Mucosa of gallbladder (tissue), 1 donor: ENCODE results near the gene SLC25A13. TPM values are rescaled to one million over a fixed set of nuclear protein-coding genes. Genes with fewer than 3 reads are reported as not detected.
"Not testable (repeated sequence)": the region's sequence is repeated elsewhere in the genome, so short reads cannot be mapped to it uniquely, and the experiment has no call there.

ENCODE experiments used
- DNase-seq: peaks from one replicate; pipeline ENCODE4 v3.0.0-alpha.2; 2020; ENCODE audit warnings: low spot score
- total RNA-seq: library from RNA; stranded (reverse); gene quantifications from one replicate; pipeline ENCODE4 v1.2.1, GENCODE V29; 2021
- donor health status: DM: no; HTN: no; CAD: no.

SLC25A13 gene
- total RNA-seq, 1 donor from 2014 or later: 35.2 TPM

DNA sequence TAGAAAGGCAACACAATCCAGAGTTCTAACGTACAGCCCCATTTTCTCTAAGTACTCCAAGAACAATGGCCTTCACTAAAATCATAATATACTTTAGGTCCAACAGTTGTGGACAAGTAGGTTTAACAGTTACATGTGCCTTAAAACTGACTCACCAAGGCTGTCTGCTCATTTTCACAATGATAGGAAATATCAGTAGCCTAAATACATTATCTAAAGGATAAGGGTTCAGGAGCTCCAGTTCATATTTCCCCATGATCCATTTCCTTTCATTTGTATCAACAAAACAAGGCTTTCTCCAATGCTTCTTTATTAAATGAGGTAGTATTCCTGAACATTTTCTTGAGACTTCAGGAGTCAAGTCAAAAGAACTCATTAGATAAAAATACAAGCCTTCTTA, 164.0 kb downstream of the SLC25A13 start:
- no peak for DNase-seq

DNA sequence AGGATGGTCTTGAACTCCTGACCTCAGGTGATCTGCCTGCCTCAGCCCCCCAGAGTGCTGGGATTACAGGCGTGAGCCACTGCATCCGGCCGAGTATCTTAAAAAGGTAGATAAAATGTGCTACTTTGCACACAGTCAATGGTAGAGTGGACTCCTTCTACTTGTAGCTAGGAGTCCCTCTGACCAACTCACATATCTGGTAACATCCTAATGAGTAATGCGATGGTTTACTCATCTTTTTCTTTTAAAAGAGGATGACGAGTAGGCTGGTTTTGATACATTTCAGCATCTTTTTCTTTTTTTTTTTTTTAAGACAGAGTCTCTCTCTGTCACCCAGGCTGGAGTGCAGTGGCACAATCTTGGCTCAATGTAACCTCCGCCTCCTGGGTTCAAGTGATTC, 167.4 kb downstream of the SLC25A13 start:
- not testable (repeated sequence) for DNase-seq

DNA sequence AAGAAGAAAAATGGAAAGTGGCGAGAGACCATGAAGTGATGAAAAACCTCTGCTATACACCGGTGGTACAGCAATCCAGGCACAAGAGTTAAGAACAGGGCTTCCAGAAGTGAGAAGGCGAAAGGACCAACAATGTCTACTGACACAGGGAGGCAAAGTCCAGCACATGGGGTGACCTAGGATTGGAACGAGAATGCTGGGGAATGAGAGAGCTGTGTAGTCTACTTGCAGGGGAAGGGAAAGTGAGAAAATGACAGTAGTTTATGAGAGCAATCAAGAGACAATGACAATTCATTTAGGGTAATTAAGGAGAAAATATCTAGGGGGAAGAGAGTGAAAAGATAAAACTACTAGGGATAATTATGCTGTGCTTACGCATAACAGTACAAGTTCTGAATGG, 169.2 kb downstream of the SLC25A13 start:
- no peak for DNase-seq

DNA sequence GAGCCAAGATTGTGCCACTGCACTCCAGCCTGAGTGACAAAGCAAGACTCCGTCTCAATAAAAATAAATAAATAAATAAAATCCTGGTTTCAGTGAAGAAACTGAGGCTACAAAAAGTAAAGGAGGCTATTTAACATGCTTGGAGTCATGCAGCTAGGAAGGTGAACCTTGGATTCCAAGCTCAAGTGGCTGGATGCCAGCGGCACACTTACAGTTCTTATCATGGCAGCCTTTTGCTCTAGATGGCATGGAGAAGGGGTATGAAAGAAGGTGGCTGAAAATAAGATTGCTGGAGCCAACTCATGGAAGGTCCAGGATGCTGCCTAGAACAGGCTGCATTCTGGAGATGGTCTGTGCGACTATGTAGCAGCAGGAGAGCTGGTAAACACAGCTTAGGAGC, 170.0 kb downstream of the SLC25A13 start:
- DNase-seq: no peak

DNA sequence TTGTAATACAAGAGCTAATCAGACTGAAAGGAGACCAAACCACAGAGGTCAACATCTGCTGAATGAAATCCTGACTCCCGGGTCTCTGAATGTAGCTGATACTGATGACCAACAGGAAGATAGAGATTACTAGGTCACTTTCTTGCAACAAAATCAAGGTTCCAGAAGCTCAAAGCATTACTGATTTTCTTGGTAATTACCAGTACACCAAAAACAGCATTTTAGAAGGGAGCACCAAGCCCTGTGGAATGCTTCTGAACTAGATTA, 177.7 kb downstream of the SLC25A13 start:
- DNase-seq: no peak

DNA sequence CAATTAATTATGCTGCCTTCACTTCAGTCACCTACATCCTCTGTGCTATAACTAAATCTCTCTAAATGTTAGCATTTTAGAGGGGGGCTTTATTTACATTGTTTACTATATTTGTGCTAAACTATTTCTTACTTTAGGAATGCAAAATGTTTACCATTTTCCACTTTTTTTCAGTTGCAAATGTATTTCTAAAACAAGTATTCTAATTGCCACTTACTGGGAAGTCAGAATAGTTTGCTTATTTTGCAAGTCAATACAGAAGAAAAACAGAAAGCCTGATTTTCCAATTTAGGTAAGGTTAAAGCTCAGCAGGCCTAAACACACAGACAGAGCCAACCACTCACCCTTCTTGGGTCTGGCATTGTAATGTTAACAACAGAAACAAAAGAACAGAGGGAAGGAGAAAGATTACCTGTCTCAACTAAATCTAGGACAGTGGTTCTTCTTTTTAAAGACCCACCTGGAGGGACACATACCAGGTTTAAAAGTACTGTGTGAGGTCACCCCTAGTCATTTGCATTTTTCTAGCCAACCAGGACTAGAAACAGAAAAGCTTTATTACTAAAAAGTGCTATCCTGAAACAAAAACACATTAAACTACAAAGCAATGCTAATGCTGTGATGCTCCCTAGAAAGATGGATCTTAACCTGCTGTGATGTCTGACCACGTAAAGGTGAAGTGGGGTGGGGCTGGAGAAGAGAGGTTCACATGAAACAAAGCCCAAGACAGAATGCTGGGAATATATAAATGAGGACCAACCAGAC, 178.2 kb downstream of the SLC25A13 start:
- no peak for DNase-seq

DNA sequence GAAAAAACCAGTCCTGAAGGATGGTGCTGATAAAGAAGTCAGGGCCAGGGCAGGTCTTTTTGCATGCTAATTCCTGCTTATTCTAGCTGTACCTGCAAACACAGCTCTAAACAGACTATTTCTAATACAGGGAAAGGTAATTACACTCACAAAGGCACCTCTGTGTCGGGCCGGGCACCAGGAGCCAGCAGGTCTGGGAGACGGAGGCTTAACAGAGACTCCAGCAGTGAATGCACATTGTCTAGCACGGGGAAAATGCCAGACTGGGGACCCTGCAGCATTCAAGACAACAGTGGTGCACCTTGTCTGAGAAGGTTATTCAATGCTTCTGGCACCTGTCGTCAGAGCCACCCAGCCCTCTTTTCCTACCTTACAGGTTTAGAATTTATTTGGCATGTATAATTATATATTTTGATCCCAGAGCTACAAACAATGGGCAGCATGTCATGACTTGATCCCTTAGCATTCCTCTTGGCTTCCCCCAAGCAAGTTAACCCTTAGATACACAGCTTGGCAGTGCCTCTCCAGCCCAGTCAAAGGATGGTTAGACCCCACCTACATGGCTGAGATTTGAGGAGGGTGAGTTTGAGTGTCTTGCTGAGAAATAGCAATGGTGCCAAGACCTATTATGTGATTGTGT, 185.2 kb downstream of the SLC25A13 start:
- no peak for DNase-seq

DNA sequence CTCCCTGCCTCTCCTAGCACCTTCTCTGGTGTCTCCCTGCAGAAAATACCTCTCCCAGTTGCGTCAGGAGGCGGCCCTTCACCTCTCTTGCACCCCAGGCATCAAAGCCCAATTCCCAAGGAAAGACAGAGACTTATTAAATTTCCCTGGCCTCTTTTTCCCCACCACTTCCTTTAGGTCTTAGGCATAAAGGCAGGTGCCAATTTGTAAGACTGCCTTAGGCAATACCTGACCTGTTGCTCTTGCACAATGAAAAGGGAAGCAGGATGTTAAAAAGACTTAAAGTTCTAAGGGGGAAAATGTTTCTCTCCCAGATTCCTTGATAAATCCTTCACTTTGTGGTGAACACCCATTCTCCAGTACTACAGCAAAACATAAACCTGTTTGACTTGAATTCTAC, 186.7 kb downstream of the SLC25A13 start:
- DNase-seq: no peak

DNA sequence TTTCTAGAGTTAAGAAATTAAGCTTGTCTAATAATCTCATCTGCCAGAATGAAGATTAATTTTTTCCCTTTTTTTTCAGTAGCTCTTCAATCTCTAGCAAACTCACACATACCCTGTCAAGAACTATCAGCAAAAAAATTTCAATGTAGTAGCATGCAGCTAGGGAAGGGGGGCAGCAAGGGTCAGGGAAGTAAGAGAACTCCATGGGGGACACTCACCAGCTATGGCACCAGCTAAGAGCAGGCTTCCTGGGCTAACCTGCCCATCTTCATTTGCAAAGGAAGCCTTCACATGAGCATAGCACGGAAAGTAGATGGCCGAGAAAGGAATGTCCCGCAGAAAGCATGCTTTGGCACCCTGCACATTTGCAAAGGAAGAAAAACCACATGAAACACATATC, 190.4 kb downstream of the SLC25A13 start:
- no peak for DNase-seq

DNA sequence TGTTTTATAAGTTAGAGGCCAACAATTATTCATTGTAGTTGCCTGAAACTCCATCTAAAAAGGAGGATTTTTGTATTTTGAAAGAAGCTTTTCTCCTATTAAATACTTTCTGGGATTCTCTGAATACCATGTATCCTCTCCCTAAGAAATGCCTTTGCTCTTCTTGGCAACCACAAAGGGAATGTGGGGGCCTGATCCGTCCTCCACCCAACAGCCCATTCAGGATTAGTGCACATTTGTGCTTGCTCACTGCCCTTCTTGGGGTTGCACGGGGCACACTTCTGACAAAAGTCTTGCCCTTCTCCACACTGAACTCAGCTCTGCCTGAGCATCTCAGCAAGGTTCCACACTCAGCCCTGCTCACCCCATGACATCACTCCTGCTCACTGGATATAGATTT, 194.2 kb downstream of the SLC25A13 start:
- no peak for DNase-seq

DNA sequence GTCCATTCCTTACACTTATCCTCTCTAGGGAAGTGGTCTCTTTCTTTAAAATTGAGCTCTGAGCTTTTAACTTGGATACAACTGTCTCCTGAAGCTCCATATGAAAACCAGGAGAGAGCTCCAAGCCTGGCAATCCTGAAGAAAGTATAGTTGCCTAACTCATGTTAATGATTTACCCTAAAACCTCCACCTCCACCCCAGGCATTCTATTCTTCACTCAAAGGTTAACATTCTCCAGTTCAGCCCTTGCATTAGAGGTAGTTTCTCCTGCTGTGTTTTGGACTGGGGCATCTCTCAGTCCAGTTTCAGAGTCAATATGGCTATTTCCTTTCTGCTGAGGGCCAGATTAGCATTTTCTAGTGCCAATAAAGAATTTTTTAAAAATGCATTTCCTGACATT, 195.5 kb downstream of the SLC25A13 start:
- no peak for DNase-seq

DNA sequence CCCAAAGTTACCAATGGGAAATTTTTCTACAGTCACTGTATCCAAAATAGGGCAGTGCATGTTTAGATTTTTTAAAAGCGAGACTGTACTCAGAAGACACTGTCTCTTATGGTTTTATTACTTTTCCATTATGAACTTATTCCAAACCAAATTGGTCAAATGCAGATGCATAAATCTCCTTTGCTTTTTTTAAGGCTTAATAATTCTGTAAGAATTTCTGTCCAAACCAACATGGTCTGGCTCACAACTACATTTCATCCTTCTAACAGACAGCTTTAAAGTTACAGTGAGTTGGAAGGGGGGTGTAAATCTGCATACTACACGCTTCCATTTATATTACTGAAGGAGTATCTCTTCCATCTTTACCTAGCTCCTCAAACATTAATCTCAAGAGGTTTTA, 199.2 kb downstream of the SLC25A13 start:
- no peak for DNase-seq

DNA sequence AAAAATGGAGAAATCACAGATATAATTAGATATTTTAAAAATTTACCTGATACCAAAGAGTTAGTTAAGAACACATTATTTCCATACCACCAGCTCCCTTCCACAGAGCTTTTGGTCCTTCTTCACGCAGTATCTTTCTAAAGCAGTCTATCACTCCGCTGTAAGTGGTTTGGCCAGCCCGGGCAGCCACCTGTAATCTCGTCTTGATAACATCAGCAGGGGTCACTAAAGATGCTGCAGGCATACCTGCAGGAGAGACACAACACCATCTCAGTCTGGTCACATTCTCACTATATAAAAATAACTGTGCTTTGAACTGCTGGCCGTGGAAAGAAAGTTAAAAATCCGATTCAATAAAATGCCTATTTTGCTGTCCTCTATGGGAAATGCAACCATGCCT, 200.1 kb downstream of the SLC25A13 start:
- no peak for DNase-seq

DNA sequence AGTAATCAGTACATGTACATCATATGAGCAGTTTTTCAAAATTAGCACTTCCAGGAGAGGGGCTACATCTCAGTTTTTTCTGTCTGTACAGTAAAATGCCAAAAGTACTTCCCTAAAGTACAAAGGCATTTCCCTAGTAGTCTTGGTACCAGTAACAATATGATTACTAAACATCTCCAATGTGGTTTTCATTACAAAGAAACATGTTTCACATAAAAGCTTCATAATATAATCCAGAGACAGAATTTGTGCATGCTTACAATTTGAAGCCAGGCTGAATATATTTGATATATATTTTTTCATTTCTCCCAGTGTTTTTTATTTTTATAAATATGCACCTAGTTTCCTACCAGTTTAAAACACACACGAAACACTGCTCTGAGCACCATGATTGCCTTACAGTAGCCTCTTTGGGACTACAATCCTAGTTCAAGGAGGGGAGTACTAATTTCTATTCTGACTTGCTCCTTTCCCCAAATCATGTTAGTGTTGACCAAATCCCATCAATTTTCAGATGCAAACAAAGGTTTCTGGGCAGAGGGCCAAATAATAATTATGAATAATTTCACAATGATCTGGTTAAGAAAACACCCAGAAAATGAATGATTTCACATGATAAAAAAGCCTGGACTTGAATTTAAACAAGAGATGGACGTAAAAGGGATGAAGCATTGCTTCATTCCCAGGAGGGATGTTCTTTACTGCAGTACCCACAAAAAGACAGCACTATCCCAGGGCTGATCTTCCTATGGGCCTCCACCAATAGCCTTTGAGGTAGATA, 201.3 kb downstream of the SLC25A13 start:
- no peak for DNase-seq

DNA sequence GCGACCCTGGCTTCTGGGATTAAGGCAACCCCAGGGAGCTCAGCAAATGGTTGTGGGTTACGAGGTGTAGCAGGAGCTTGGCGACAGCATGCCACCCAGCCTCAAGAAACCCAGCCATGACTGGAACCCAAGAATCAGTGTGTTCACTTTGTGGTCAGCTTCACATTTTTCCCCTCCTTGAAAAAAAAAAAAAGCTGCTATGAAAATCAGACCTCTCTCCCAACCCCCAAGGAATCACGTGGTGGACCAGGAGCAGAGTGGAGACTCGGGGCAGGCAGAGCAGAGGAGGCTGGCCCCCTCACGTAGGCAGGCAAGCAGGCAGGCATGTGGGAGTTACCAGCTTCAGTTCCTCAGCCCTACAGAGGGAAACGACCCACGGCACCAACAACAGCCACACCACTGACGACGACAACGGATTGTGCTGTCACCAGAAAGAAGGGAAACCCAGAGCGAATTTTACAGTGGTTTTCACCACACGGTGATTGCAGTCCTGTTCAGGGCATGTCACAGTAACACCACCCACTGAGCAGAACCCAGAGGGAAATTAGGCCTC, 203.4 kb downstream of the SLC25A13 start:
- DNase-seq: no peak

DNA sequence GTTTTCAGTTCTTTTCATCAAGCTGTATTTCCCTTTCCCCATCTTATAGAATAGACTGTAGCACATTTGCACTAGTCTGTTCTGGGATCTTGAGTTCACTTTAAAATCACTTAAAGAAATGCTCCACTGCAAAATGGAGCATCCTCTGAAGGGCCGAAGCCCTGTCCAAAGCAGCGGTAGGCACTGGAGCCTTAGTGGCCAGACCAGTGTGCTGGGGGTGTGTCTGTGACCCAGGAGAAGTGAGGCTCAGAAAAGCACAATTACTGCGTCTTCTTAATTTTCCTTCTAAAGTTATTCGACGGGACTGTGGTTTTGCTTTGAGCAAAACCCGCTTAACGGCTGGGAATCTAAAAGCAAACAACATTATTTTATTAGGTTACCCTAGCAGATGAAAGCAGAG, 205.7 kb downstream of the SLC25A13 start:
- no peak for DNase-seq

DNA sequence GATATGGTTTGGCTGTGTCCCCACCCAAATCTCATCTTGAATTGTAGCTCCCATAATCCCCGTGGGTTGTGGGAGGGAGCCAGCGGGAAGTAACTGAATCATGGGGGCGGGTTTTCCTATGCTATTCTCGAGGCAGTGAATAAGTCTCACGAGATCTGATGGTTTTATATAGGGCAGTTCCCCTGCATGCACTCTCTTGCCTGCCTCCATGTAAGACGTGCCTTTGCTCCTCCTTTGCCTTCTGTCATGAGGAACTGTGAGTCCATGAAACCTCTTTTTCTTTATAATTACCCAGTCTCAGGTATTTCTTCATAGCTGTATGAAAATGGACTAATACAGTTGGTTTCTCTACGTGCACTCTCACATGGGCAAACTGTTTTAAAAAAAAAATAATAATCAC, 207.7 kb downstream of the SLC25A13 start:
- no peak for DNase-seq

DNA sequence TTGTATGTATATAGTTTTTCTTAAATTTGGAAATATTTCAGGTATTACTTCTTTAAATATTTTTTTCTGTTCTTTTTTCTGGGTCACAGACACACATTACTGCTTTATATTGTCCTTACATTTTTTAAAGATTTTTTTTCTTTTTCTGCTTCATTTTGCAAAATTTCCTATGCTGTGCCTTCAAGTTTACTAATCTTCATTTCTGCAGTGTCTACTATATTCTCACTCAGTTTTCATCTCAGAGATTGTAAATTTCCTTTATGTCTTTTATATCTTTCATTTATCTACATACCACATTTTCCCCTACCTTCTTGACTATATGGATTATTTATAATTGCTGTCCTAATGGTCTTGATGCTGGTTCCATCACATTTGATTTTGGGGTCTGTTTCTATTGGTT, 210.5 kb downstream of the SLC25A13 start:
- DNase-seq: no peak

DNA sequence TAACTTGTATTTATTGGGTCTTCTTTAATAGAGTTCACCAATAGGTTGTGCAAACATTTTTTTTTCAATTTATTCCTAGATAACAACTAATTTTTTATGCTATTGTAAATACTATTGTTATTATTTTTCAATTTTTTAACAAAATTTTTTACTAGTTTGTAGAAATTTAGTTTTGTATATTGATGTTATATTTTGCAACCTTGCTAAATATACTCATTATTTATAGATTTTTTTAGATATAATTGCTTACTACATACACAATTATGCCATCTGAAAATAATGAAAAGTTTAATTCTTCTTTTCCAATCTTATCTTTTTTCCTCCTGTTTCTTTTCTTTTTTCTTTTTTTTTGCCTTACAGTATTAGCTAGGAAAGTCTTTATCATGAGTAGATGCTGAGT, 216.9 kb downstream of the SLC25A13 start:
- DNase-seq: no peak

DNA sequence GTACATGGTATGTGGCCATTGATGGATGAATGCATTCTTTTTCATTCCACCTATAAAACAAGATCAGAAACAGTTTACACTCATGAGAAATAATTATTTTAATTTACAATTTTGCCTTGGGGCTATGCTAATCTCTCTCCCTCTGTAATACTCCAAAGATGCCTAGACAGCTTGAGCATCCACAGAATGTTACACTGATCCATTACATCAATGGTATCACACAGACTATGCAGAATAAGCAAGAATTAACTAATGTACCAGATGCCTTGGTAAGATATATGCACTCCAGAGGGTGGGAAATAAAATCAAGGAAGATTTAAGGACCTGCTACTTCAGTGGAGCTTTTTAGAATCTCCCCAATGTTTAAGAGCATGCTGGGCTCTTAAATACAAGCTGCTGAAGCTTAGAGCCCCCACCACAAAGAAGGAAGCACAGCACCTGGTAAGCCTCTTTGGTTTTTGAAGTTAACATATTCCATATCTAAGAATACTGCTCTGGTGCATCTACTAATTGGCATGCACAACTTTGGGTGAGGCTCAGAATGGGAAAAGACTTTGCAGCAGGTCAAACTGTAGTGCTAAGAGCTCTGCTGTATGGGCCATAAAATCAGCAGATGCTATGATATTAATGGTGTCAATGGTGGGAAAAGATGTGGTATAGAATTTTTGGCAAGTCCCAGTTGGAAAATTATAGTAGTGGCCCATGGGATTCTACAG, 219.6 kb downstream of the SLC25A13 start:
- DNase-seq: no peak

DNA sequence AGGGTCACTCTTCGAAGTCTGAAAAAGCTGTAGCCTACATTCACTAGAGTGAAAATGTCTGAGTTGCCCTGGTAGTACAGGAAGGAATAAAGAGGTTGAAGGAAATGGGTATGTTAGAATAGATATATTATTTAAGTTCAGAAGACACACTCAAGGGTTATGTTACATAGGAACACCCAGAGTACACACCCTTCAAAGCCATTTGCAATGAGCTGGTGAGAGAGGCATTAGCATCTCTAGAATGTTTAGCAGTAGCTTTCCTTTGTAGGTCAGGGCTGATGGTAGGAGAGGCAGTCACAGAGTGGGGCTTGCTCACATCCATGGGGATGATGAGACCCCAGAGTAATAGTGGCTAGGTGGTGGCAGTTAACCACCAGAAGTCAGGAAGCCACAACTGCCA, 221.2 kb downstream of the SLC25A13 start:
- no peak for DNase-seq

DNA sequence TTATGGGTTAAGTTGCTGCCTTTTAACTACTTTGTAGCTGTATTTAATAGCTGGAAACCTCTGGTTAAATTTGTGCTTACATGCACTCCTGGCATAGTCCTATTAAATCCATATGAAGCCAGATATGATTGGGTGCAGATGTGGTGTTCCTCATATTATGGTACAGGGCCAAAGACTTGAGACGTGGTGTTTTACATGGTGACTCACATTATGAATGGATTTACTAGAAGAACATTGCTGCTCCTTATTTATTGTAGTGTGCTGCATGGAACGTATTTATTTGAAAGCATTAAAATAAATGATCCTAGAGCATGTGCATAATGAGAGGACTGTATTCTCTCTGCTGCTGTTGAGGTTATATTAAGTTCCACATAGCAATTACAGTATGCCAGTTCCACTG, 224.1 kb downstream of the SLC25A13 start:
- no peak for DNase-seq
